ENCODE results near the gene SCAMP1.

- no peak for TF ChIP-seq EZH2 (IDR thresholded peaks at IDR 0.05; ENCODE audit: insufficient read depth, poor library complexity, severe bottlenecking)
- no peak for TF ChIP-seq EZH2phosphoT487 (IDR thresholded peaks at IDR 0.05; ENCODE audit: insufficient read depth, low read depth)
Measured at GRCh38 chr5:78416677-78417425, 56.4 kb downstream of the SCAMP1 start.
